Right ventricle myocardium inferior (tissue), 1 donor: ENCODE data around the gene INA. TPM values are rescaled to one million over a fixed set of nuclear protein-coding genes. Genes with fewer than 3 reads are reported as not detected.

Experiments used
- ATAC-seq: fragments of 200-7000 bp; cut with Tn5 transposase; one replicate; pipeline ENCODE4 v1.9.1; 2020; ENCODE audit warnings: mild to moderate bottlenecking, moderate library complexity
- DNase-seq: peaks from one replicate; pipeline ENCODE4 v3.0.0; 2021; ENCODE audit errors: missing footprints
- intact Hi-C: fragments of 100-400 bp; cut with DNase I; formaldehyde crosslinking; loops from one replicate; pipeline ENCODE4 v1.11.0; 2022
- total RNA-seq: library from RNA; stranded (reverse); fragmentation: NEBNext Ultra II Directional; extraction: Animal tissue kit (Norgen Biotek cat#: 25700); gene quantifications from one replicate; pipeline ENCODE4 v1.2.1, GENCODE V29; 2021
- donor health status: DM: no; HTN: yes; CAD: no; lungs with severe emphysema.

INA gene
- total RNA-seq, 1 donor from 2014 or later = not detected

DNA sequence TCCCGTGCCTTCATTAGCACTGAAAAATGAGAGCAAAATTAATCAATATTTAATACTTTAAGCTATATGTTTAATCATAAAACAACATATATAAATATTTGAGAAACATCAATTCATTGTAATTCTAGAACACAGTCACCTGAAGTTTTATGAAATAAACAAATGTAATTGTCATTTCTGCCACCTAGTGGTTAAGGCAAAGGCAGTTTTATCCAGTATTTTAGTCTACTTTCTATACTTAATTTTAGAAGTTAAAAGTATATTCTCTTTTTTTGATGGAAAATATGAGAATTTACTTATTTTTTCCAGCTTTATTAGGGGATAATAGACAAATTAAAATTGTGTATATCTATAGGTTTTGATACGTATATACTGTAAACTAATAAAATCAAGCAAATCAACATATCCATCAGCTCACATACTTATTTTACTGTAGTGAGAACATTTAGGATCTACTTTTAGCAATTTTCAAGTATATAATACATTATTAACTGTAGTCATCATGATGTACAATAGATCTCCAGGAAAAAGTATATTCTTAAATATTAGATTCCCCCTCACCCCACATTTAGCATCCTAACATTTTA is 57.1 kb downstream of the INA start:
- ATAC-seq = no peak
- DNase-seq = no peak
- intact Hi-C loops = no loop called here

DNA sequence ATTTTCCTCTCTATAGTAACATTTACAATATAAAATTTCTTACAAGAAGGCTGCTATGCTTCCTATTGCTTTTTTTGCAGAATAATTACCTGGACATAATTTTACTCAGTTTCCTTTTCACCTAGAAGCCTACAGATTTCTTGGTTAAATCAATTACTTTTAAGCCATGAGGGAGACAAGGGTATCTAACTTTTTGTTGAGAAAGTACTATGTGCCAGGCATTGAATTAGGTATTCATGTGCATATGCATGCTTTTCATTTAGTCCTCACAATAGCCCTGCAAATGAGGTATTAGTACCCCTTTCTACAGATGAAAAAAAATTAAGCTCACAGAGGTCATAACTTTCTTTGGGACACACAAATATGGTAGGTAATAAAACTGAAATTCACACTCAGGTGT is 57.6 kb downstream of the INA start:
- no peak for DNase-seq
- intact Hi-C loops = no loop called here
- ATAC-seq = no peak

DNA sequence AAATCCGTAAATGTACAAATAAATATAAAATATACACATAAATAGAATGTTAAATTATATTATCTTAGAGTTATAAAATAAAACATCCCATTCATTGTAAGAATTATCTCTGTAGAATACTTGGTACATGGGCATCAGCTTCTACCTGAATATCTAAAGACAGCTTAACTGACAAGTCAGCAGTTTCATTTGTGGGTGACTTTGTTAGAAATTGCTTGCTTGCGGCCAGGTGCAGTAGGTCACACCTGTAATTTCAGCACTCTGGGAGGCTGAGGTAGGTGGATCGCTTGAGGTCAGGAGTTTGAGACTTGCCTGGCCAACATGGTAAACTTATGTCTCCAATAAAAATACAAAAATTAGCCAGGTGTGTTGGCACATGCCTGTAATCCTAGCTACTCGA is 59.4 kb downstream of the INA start:
- no peak for ATAC-seq
- intact Hi-C loops = no loop called here
- DNase-seq = no peak

Other genes starting within 250 kb of the INA start
- gene NT5C2, start 83.9 kb upstream of the INA start, total RNA-seq = 52.3 TPM
- gene RPEL1, start 31.3 kb upstream of the INA start, total RNA-seq = not detected
- gene PCGF6, start 74.0 kb downstream of the INA start, total RNA-seq = 6.2 TPM
- gene TAF5, start 90.8 kb downstream of the INA start, total RNA-seq = 3.1 TPM
- 1,179 TPM for gene ATP5MK, start 119.3 kb downstream of the INA start, total RNA-seq
- 12.1 TPM for gene PDCD11, start 119.5 kb downstream of the INA start, total RNA-seq
- gene CALHM2, start 175.2 kb downstream of the INA start, total RNA-seq = 15.2 TPM
- gene CALHM1, start 181.8 kb downstream of the INA start, total RNA-seq = not detected
- not detected for gene CALHM3, start 202.1 kb downstream of the INA start, total RNA-seq
- gene NEURL1, start 216.6 kb downstream of the INA start, total RNA-seq = 0.05 TPM